Stimulated activated naive CD4-positive, alpha-beta T cell treated with Interleukin-2 at 50 U/mL for 16 hours (primary cell): ENCODE results near the gene CPLX3.
"Not testable (repeated sequence)": the region's sequence is repeated elsewhere in the genome, so short reads cannot be mapped to it uniquely, and the experiment has no call there.

Experiments used
- DNase-seq: peaks from one replicate; lab custom pipeline; 2025; lab: John Stamatoyannopoulos, UW

Gene CPLX3, protein sequence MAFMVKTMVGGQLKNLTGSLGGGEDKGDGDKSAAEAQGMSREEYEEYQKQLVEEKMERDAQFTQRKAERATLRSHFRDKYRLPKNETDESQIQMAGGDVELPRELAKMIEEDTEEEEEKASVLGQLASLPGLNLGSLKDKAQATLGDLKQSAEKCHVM

DNA sequence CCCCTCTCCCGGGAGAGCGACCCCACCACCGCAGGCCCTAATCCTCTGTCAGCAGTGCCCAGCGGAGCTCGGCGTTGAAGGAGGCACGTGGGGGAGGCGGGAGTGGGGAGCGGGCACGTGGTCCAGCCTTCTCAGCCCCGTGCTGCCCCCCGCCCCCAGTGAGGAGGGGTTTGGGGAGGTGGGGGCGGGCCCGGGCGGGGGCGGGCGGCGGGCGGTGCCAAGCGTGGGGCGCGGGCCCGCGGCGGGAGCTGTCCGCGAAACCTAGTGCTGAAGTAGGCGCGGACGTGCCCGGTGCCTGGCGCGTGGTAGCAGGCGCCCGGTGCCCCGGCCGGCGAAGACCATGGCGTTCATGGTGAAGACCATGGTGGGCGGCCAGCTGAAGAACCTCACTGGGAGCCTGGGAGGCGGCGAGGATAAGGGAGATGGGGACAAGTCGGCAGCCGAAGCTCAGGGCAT, at the start of gene CPLX3:
TSS of gene CPLX3 (plus strand) at position 264 of the 456 bp plus-strand sequence. CDS start at position 341, 77 bp downstream.
- DNase-seq, result peak; percentile 20

GRCh38 chr15:74776821-74777768, 49.3 kb upstream of the CPLX3 start:
- DNase-seq, result peak; percentile 44

- DNase-seq, result no peak
Observed at GRCh38 chr15:74777769-74778598, 48.4 kb upstream of the CPLX3 start.

DNA sequence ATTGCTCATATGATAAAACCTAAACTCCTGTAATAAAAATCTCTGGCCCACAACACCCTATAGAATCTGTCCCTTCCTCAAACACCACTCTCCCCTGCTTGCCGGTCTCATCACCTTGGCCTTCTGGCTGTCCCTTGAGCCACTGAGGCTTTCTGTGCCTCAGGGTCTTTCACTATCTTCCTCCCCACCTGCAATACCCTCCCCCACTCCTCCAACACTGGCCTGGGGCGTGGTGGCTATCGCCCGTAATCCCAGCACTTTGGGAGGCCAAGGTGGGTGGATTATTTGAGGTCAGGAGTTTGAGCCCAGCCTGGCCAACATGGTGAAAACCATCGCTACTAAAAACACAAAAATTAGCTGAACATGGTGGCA, 47.8 kb upstream of the CPLX3 start:
- no peak for DNase-seq

DNA sequence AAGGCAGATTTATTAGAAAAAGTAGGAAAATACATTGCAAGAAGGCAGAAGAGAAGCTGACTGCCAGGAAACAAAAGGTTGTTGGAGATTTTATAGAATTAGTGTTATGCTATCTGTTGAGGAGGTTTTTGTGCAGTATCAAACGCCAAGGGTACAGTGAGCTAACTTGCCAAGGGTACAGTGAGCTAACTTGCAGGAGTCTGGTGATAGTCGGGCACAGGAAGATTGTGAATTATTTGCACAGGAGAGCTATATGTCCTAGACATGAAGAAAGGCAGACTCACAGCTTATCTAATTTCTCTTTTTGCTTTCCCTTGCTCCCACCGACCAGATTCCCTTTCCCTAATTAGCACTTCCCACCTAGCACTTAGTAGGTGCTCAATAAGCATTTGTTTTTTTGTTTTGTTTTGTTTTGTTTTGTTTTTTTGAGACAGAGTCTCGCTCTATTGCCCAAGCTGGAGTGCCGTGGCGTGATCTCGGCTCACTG, 47.2 kb upstream of the CPLX3 start:
- DNase-seq, result no peak

GRCh38 chr15:74780523-74781430, 45.6 kb upstream of the CPLX3 start:
- peak; percentile 45 for DNase-seq

DNA sequence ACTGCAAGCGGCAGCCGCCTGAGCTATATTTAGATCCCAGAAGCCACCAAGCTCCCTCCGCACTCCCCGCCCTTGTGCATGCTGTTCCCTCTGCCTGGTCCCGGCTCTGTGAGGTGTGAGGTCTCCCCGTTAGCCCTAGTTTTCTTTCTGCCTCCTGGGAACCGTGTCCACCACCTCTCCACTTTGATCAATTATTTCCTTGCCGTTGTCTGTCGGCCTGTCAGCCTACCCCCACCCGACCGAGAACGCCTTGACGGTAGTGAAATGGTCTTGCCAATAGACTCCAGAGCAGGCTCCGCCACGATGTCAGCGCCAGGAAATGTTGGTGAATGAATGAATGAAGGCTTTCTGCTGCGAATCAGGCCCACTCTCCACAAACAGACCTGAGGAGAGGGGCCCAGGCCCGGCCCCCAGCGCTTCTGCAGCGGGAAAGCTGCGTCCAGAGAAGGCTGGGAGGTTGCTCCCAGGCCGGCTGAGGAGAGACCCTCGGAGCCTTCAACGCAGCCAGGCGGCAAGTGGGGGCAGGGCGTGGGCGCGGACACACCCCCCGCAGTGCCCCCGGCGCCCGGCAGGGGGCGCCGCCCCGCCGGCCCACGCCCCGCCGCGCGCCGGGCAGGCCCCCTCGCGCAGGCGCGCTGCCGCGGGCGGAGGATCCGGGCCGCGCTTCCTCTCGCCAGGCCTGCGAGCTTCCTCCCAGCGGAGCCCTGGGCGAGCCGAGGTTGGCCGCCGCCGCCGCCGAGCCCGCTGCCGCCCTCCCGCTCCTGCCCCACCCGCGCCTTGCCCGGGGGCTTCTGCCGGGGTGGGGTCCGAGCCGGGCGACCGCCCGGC, 44.8 kb upstream of the CPLX3 start, which contains the start of gene CSK:
TSS of gene CSK (plus strand) at position 650 of the 828 bp plus-strand sequence. CDS start 16,218 bp downstream, outside the sequence.
- DNase-seq, result peak; percentile 61

DNA sequence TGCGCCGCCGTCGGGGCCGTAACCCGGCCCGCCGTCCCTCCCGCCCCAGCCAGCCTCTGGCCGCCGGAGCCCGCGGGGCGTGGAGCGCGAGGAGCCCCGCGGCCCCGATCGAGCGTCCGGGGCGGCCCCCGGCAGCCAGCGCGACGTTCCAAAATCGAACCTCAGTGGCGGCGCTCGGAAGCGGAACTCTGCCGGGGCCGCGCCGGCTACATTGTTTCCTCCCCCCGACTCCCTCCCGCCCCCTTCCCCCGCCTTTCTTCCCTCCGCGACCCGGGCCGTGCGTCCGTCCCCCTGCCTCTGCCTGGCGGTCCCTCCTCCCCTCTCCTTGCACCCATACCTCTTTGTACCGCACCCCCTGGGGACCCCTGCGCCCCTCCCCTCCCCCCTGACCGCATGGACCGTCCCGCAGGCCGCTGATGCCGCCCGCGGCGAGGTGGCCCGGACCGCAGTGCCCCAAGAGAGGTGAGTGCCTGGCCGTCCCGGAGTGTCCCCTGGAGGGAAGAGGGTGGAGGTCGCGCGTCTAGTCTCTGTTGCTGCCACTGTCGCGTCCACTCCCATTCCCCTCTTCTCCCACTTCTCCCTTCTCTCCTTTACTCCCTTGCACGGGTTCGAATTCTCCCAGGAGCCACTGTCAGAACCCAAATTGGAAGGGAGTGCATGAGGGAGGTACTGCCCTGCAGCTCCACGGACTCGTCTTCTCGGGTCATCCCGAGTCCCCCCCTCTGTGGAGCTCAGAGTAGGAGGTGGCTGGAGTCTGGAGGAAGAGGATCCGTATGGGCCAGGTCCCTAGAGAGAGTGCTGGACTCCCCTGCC, 44.0 kb upstream of the CPLX3 start:
- DNase-seq, result peak; percentile 58

DNA sequence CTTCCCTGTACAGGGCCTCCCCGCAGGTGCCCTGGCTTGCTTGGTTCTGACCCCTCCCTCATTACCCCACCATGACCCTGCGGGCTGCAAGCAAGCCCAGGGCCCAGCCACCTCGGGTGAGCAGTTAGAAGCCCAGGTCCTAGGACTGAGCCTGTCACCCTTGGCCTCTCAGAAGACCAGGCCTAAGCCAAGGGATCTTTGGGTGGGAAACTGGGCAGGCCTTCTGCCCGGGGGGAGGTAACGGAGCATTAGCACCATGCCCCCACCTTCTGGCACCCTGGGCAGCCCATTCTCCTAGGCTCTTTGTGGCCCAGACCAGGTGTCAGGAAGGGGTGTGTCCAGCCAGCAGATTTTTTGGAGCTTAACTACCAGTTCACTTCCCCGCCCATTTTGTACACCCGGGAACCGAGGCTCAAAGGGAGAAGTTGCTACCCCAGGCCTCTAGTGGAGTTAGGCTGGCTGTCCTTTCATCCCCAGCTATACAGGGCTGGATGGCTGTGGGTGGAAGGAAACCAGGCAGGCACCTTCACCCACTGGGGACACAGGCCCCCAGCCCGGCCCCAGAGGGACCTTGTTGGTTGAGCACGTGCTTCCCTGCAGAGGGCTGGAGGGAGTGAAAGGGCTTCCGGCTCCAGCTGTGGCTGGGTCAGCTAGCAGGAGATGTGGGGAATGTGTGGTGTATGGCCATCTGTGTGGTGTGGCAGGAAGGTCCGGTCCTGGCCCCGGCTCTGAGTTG, 43.2 kb upstream of the CPLX3 start:
- DNase-seq, result no peak

DNA sequence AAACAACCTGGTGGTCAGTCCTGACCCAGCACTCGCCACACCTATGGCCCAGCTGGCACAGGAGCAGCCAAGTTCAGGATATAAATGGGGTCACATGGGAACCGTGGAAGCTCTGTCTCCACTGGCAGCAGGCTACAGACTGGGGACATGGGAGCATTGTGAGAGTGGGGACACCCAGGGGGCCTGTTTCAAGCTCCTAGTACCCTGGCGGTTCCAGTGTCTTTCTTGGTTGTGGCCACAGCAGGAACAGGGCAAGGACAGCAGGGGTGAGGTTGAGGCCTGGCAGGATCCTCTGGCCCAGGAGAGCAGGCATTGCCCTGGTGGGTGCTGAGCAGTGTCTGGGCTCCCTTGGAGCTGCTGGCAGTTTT, 42.6 kb upstream of the CPLX3 start:
- no peak for DNase-seq

DNA sequence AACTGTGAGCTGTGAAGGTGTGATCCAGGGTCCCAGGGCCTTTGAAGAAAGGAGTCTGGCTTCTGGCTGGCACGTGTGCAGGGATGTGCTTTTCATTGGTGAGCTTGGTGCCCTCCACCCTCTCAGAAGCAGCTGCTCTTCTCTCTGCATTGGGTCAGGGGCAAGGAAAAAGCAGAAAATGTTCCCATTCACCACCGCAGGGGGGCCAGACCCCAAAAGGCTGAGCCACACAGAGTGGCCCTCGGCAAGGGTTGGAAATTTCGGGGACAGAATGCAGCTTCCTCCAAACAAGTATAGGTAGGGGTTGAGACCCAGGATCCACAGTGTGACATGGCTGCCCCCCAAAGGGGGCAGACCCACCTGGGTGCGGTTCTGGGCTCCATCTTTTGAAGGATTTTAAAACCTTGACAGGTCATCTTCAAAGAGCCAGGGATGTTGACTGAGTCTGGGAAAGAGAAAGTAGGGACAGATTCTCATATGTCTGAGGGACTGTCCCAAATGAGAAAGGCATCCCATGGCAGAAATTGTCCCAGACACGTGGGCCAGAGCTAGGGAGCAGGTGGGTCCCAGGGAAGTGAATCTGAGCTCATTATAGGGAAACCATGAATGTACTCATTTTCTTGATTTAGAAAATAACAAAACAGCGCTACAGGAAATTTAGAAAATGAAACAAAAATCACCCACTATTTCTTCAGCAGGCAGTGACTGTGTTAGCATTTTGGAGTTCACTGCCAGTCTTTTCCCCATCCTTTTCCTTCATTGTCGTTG, 41.8 kb upstream of the CPLX3 start:
- no peak for DNase-seq

DNA sequence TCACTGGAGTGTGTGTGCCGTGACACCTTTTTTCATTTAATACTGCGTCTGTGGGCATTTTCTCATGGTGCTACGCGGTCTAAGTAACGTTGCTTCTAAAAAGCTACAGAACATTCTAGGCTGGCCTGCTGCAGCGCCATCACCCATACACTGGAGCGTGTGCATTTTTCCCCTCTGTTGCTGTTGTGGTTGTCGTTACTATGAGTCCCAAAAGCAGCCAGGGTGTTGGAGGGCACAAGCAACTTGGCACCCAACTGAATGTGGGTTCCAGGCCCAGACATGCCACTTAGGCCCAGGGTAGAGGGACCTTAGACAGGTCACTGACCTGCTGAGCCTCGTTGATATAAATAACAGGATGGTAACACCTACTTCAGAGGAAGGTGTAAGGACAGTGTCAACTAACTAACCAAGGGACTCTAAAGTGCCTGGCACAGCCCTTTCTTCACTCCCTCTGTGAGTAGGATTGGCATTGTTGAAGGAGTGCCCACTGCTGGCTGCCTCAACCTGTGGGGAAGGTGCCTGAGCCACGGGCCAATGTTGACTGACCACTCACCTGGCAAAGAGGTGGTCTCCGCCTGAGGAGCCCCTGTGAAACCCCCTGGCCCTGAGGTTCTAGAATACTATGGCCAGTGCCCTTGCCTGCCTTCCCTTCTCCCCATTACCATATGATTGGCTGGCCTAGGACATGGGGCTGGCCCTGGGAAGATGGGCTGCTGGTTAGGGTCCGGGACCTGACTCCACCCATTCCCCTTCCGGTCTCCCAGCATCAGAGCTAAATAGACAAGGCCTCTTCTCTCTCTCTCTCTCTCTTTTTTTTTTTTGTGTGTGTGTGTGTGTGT, 41.0 kb upstream of the CPLX3 start:
- no peak for DNase-seq

GRCh38 chr15:74786081-74786480, 40.3 kb upstream of the CPLX3 start:
- not testable (repeated sequence) for DNase-seq

DNA sequence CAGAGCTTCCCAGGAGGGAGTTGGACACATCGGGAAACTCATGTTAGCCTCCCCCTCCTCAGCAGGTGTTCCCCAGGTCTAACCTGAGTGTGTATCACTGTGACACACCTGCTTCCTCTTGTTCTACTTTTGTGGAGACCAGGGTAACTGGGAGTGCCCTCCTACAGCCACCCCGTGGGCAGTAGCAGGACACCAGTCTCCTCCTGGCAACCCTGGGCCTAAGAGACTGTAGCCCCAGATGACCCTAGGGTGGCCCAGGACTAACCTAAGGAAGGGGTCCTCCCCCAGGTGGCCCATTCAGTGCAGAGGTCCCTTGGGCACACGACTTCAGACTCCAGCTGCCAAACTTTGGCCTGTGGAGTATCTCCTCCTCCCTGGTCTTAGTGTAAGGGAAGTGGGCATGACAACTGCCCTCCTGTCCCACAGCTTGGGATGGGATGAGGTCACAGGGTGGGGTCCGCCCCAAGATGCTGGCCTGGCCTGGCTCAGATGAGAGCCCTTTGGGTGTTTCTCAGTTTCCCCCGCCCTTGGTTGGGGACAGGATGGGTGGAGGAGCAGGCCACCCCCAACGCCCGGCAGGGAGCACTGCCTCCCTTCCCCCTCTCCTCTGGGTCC, 39.8 kb upstream of the CPLX3 start:
- no peak for DNase-seq

- peak; percentile 94 for DNase-seq
Observed at GRCh38 chr15:74787251-74788041, 39.0 kb upstream of the CPLX3 start.
